HL-60/S4 treated with phorbol 12-myristate 13-acetate at 8.2 ng/mL for 4 days and 3 days (cell line): Measurements from ENCODE around the gene OS9.

ENCODE experiments used
- in situ Hi-C: fragments of 300-500 bp; cut with MboI; formaldehyde crosslinking; loops from 2 replicates; pipeline ENCODE4 v1.15.0; 2022; ENCODE audit warnings: low sequenced_read_pairs

OS9 gene

GRCh38 chr12:57750561-57751431 is 56.9 kb downstream of the OS9 start:
- in situ Hi-C loops, result no loop called here

- in situ Hi-C loops, result no loop called here
Observed at GRCh38 chr12:57751432-57751787, 57.5 kb downstream of the OS9 start.

GRCh38 chr12:57751788-57752667 is 58.1 kb downstream of the OS9 start, which contains the start of gene CDK4:
TSS of gene CDK4 (minus strand) at chr12:57752310. CDS start at chr12:57751717, 593 bp downstream.
- in situ Hi-C loops, result no loop called here

- in situ Hi-C loops, result no loop called here
Observed at GRCh38 chr12:57752668-57753000, 58.7 kb downstream of the OS9 start.

- in situ Hi-C loops, result no loop called here
Observed at GRCh38 chr12:57753756-57754337, 59.9 kb downstream of the OS9 start.

GRCh38 chr12:57754411-57755193 is 60.7 kb downstream of the OS9 start, which contains the start of gene MARCHF9:
TSS of gene MARCHF9 (plus strand) at chr12:57755103. CDS start at chr12:57755529, 426 bp downstream.
- in situ Hi-C loops, result no loop called here

GRCh38 chr12:57755194-57755453 is 61.2 kb downstream of the OS9 start:
- in situ Hi-C loops, result no loop called here

- in situ Hi-C loops, result no loop called here
Observed at GRCh38 chr12:57755454-57756372, 61.8 kb downstream of the OS9 start.

- in situ Hi-C loops, result no loop called here
Observed at GRCh38 chr12:57756406-57757341, 62.7 kb downstream of the OS9 start.

GRCh38 chr12:57757771-57758170 is 63.8 kb downstream of the OS9 start:
- in situ Hi-C loops, result no loop called here

GRCh38 chr12:57758552-57759359 is 64.8 kb downstream of the OS9 start:
- in situ Hi-C loops, result no loop called here

- in situ Hi-C loops, result no loop called here
Observed at GRCh38 chr12:57759360-57759980, 65.5 kb downstream of the OS9 start.

- in situ Hi-C loops, result no loop called here
Observed at GRCh38 chr12:57760347-57760982, 66.5 kb downstream of the OS9 start.

- in situ Hi-C loops, result no loop called here
Observed at GRCh38 chr12:57761391-57761998, 67.6 kb downstream of the OS9 start.

- in situ Hi-C loops, result no loop called here
Observed at GRCh38 chr12:57762463-57762862, 68.5 kb downstream of the OS9 start.

- in situ Hi-C loops, result no loop called here
Observed at GRCh38 chr12:57763881-57764661, 70.1 kb downstream of the OS9 start.
